ENCODE measurements around the gene RPS25. TPM values are rescaled to one million over a fixed set of nuclear protein-coding genes. Genes with fewer than 3 reads are reported as not detected.
"Not testable (repeated sequence)": the region's sequence is repeated elsewhere in the genome, so short reads cannot be mapped to it uniquely, and the experiment has no call there.

RPS25 gene
- total RNA-seq, 1 donor = 914 TPM

- no peak for TF ChIP-seq CTCF (IDR thresholded peaks at IDR 0.05; ENCODE audit: insufficient read depth, low read depth, low read length)
- no peak for DNase-seq (ENCODE audit: low read depth)
- H3K4me3 ChIP-seq (ENCODE audit: low read depth, low read length) = no peak overlapping the region
These were observed 20.7 kb upstream of the RPS25 start for GRCh38 chr11:119038884-119039283.

- no peak for DNase-seq (ENCODE audit: low read depth)
- no peak for TF ChIP-seq CTCF (IDR thresholded peaks at IDR 0.05; ENCODE audit: insufficient read depth, low read depth, low read length)
- H3K4me3 ChIP-seq (ENCODE audit: low read depth, low read length) = no peak overlapping the region
These were observed 16.7 kb upstream of the RPS25 start for GRCh38 chr11:119034813-119035212.

- DNase-seq (ENCODE audit: low read depth); H3K4me3 ChIP-seq (ENCODE audit: low read depth, low read length): not testable (repeated sequence)
These were observed 15.3 kb upstream of the RPS25 start for GRCh38 chr11:119033421-119033820.

- no peak for TF ChIP-seq CTCF (IDR thresholded peaks at IDR 0.05; ENCODE audit: insufficient read depth, low read depth, low read length)
- DNase-seq (ENCODE audit: low read depth) = no peak
- no peak overlapping the region for H3K4me3 ChIP-seq (ENCODE audit: low read depth, low read length)
These were observed 13.8 kb upstream of the RPS25 start for GRCh38 chr11:119031912-119032280.

GRCh38 chr11:119030329-119031047, 12.3 kb upstream of the RPS25 start, which contains the start of gene SLC37A4:
Gene SLC37A4 (minus strand): TSS chr11:119030877.
- TF ChIP-seq CTCF (IDR thresholded peaks at IDR 0.05; ENCODE audit: insufficient read depth, low read depth, low read length) = peak; percentile 91
- peak within 1 kb of the TSS; percentile 94 for H3K4me3 ChIP-seq (ENCODE audit: low read depth, low read length)

GRCh38 chr11:119030029-119030328, 11.8 kb upstream of the RPS25 start:
- peak overlapping the region; percentile 94 for H3K4me3 ChIP-seq (ENCODE audit: low read depth, low read length)
- TF ChIP-seq CTCF (IDR thresholded peaks at IDR 0.05; ENCODE audit: insufficient read depth, low read depth, low read length) = no peak
- DNase-seq (ENCODE audit: low read depth) = no peak

More at GRCh38 chr11:119030329-119031047, 12.3 kb upstream of the RPS25 start, which contains the start of gene SLC37A4:
- DNase-seq (ENCODE audit: low read depth) = peak; percentile 98

GRCh38 chr11:119029340-119030028, 11.3 kb upstream of the RPS25 start:
- peak overlapping the region; percentile 94 for H3K4me3 ChIP-seq (ENCODE audit: low read depth, low read length)
- no peak for DNase-seq (ENCODE audit: low read depth)
- TF ChIP-seq CTCF (IDR thresholded peaks at IDR 0.05; ENCODE audit: insufficient read depth, low read depth, low read length) = no peak

Measured in fibroblast of villous mesenchyme (primary cell).